Measurements from ENCODE around the gene ETF1.

DNA sequence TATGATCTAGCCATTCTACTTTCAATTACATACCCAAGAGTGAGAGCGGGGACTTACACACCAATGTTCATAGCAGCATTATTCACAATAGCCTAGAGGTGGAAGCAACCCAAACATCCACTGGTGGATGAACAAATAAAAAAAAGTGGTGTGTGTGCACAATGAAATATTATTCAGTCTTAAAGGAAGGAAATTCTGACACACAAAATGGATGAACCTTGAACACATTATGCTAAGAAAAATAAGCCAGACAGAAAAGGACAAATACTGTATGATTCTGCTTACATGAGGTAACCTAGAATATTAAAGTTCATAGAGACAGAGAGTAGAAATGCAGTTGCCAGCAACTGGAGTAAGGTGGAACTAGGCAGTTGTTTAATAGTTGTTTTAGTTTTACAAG is 22.1 kb downstream of the ETF1 start:
- TF ChIP-seq CTCF (IDR thresholded peaks at IDR 0.05): no peak
- TF ChIP-seq POLR2A (IDR thresholded peaks at IDR 0.05): no peak
